Peyer's patch (tissue), 4 donors: ENCODE measurements around the gene PDE1C.

Experiments used
- POLR2A ChIP-seq, 2 donors: fragments of 450-650 bp; IDR thresholded peaks; one replicate each; pipeline ENCODE4 v1.5.1; 2017; ENCODE audit warnings: antibody characterized with exemption in 2 of 2, mild to moderate bottlenecking in 2 of 2, moderate library complexity in 2 of 2
- TF ChIP-seq, protein P1 (sequence below), 6 experiments: fragments of 450-650 bp in 4 of 6; fragments of 200-600 bp in 2 of 6; sonication (generic) in 1 of 6; IDR thresholded peaks; one replicate each; pipeline ENCODE4 v1.5.1; 2017 to 2019; ENCODE audit warnings: antibody characterized with exemption in 6 of 6, mild to moderate bottlenecking in 3 of 6, moderate library complexity in 1 of 6

DNA sequence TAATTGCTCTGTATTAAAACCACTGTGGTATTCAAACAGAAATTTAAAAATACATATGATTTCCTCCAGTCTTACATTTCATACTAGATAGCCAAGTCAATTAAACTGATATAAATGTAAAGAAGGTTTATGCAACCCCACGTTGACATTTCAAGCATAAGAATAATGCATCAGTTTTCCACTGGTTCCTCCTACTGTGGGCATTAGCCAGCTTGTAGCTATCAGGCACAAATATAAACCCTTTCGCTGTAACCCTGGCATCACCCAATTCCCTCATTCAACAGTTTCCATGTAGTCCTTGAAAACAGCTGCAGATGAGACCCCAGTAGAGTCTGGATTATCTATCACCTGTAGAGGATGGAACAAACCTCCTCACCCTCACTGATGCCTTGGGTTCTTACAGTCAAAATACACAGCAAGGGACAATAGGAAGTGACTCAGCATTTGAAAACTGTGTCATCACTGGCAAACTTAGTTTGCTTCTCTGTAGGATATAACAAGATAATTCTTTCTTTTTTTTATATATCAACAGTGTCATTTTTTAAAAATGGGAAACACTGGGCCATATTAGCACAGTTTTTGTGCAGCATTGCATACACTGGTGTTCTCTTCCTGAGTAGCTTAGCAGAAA lies 113.0 kb downstream of the PDE1C start:
- TF ChIP-seq, protein P1, sequence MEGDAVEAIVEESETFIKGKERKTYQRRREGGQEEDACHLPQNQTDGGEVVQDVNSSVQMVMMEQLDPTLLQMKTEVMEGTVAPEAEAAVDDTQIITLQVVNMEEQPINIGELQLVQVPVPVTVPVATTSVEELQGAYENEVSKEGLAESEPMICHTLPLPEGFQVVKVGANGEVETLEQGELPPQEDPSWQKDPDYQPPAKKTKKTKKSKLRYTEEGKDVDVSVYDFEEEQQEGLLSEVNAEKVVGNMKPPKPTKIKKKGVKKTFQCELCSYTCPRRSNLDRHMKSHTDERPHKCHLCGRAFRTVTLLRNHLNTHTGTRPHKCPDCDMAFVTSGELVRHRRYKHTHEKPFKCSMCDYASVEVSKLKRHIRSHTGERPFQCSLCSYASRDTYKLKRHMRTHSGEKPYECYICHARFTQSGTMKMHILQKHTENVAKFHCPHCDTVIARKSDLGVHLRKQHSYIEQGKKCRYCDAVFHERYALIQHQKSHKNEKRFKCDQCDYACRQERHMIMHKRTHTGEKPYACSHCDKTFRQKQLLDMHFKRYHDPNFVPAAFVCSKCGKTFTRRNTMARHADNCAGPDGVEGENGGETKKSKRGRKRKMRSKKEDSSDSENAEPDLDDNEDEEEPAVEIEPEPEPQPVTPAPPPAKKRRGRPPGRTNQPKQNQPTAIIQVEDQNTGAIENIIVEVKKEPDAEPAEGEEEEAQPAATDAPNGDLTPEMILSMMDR (IDR thresholded peaks at IDR 0.05): no peak
- TF ChIP-seq POLR2A (IDR thresholded peaks at IDR 0.05): no peak
